ENCODE measurements around the gene RBM39. TPM values are rescaled to one million over a fixed set of nuclear protein-coding genes. Genes with fewer than 3 reads are reported as not detected.

The RBM39 gene
- total and polyA plus RNA-seq, 9 of the 15 experiments (the other 6 are each of a cell fraction or from before 2014, with no cell fraction given): 143 to 319 (median 228) TPM

DNA sequence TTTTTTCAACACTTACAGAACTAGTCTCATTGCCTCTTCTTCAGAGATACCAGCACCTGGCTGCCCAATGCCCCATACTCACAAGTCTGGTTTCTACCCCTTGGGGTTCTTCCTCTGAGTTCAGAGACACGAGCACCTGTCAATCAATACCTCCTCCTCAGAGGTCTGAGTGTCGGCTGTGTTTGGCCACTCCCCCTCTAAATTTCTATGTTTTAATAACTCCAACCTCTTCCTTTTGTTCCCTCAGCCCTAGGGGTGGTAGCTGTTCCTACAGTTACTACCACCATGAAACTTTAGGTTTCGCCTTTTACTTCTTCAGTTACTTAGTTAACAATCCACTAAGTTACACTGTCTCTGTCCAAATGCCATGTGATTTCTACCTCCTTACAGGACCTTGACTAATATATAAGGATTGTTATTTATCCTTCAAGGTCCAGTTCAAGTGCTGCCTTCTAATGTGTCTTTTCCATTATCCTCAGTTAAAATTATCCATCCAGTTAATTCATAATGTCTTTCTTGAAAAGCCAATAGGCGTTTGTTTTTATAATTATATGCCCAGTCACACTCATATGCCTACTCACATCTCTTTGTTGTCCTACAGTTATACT lies 15.1 kb upstream of the RBM39 start (continued):
- TF ChIP-seq, protein P1, sequence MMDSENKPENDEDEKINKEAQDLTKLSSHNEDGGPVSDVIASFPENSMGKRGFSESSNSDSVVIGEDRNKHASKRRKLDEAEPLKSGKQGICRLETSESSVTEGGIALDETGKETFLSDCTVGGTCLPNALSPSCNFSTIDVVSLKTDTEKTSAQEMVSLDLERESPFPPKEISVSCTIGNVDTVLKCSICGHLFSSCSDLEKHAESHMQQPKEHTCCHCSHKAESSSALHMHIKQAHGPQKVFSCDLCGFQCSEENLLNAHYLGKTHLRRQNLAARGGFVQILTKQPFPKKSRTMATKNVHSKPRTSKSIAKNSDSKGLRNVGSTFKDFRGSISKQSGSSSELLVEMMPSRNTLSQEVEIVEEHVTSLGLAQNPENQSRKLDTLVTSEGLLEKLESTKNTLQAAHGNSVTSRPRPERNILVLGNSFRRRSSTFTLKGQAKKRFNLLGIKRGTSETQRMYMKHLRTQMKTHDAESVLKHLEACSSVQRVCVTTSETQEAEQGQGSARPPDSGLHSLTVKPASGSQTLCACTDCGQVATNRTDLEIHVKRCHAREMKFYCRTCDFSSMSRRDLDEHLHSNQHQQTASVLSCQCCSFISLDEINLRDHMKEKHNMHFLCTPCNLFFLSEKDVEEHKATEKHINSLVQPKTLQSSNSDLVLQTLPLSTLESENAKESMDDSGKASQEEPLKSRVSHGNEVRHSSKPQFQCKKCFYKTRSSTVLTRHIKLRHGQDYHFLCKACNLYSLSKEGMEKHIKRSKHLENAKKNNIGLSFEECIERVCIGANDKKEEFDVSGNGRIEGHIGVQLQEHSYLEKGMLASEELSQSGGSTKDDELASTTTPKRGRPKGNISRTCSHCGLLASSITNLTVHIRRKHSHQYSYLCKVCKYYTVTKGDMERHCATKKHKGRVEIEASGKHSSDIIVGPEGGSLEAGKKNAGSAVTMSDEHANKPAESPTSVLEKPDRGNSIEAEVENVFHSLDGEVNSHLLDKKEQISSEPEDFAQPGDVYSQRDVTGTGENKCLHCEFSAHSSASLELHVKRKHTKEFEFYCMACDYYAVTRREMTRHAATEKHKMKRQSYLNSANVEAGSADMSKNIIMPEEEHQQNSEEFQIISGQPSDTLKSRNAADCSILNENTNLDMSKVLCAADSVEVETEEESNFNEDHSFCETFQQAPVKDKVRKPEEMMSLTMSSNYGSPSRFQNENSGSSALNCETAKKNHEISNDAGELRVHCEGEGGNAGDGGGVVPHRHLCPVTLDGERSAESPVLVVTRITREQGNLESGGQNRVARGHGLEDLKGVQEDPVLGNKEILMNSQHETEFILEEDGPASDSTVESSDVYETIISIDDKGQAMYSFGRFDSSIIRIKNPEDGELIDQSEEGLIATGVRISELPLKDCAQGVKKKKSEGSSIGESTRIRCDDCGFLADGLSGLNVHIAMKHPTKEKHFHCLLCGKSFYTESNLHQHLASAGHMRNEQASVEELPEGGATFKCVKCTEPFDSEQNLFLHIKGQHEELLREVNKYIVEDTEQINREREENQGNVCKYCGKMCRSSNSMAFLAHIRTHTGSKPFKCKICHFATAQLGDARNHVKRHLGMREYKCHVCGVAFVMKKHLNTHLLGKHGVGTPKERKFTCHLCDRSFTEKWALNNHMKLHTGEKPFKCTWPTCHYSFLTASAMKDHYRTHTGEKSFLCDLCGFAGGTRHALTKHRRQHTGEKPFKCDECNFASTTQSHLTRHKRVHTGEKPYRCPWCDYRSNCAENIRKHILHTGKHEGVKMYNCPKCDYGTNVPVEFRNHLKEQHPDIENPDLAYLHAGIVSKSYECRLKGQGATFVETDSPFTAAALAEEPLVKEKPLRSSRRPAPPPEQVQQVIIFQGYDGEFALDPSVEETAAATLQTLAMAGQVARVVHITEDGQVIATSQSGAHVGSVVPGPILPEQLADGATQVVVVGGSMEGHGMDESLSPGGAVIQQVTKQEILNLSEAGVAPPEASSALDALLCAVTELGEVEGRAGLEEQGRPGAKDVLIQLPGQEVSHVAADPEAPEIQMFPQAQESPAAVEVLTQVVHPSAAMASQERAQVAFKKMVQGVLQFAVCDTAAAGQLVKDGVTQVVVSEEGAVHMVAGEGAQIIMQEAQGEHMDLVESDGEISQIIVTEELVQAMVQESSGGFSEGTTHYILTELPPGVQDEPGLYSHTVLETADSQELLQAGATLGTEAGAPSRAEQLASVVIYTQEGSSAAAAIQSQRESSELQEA (IDR thresholded peaks at IDR 0.05; ENCODE audit: low read depth): no peak
- TF ChIP-seq CTBP1 (IDR thresholded peaks at IDR 0.05; ENCODE audit: borderline replicate concordance) (no peak), CBX1 (IDR thresholded peaks at IDR 0.05; ENCODE audit: low read depth) (no peak), MEIS2 (IDR thresholded peaks at IDR 0.05; ENCODE audit: partially characterized antibody) (peak; percentile 51), POLR2A (conservative IDR thresholded peaks at IDR 0.05) (no peak), JUN (IDR thresholded peaks at IDR 0.05; ENCODE audit: borderline replicate concordance, low read depth, low read length) (no peak), JUN (CRISPR knock-in tag; IDR thresholded peaks at IDR 0.05; ENCODE audit: borderline replicate concordance) (no peak)
- TF ChIP-seq, protein P2, sequence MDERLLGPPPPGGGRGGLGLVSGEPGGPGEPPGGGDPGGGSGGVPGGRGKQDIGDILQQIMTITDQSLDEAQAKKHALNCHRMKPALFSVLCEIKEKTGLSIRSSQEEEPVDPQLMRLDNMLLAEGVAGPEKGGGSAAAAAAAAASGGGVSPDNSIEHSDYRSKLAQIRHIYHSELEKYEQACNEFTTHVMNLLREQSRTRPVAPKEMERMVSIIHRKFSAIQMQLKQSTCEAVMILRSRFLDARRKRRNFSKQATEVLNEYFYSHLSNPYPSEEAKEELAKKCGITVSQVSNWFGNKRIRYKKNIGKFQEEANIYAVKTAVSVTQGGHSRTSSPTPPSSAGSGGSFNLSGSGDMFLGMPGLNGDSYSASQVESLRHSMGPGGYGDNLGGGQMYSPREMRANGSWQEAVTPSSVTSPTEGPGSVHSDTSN (CRISPR knock-in tag; IDR thresholded peaks at IDR 0.05; ENCODE audit: low read depth): no peak
- TF ChIP-seq, protein P2 (tag; conservative IDR thresholded peaks at IDR 0.05; ENCODE audit: low read depth): peak; percentile 47; the same call in 1 of the 2 replicates
- TF ChIP-seq, protein P3, sequence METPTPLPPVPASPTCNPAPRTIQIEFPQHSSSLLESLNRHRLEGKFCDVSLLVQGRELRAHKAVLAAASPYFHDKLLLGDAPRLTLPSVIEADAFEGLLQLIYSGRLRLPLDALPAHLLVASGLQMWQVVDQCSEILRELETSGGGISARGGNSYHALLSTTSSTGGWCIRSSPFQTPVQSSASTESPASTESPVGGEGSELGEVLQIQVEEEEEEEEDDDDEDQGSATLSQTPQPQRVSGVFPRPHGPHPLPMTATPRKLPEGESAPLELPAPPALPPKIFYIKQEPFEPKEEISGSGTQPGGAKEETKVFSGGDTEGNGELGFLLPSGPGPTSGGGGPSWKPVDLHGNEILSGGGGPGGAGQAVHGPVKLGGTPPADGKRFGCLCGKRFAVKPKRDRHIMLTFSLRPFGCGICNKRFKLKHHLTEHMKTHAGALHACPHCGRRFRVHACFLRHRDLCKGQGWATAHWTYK (CRISPR knock-in tag; IDR thresholded peaks at IDR 0.05): no peak
